ENCODE results near the gene SKAP1. TPM values are rescaled to one million over a fixed set of nuclear protein-coding genes. Genes with fewer than 3 reads are reported as not detected.
A peak's percentile ranks its signal among the peaks of the same experiment; 100 is the strongest.

SKAP1 gene
- total RNA-seq, 1 donor from 2014 or later = 0.49 TPM

GRCh38 chr17:48139944-48140343, 290.1 kb downstream of the SKAP1 start:
- TF ChIP-seq CTCF (conservative IDR thresholded peaks at IDR 0.05) = no peak
- H3K27ac Mint-ChIP-seq (ENCODE audit: unreplicated experiment) = no peak overlapping the region
- DNase-seq (ENCODE audit: low read depth, low spot score) = no peak

DNA sequence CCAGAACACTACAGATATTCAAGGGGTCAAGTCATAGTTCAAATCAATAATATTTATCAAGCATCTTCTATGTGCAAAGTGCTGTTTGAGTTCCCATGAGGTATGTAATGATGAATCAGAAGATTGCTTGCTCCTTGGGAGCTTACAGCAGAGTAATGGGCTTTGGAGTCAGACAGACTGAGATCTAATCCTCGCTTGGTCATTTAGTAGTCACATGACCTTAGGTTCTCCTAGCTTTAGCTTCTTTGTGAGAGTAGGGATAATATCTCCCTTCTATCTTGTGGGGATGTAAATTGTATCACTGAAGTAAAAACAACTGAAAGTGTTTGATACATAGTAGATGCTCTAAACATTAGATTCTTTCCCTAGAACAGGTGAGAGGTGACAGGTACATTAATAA, 292.4 kb downstream of the SKAP1 start:
- no peak for DNase-seq (ENCODE audit: low read depth, low spot score)
- H3K9me3 Mint-ChIP-seq = no peaks in the 10 kb centered on the region
- H3K4me3 Mint-ChIP-seq = no peak overlapping the region
- H3K36me3 Mint-ChIP-seq (ENCODE audit: low read depth) = no peaks in the 10 kb centered on the region
- no peak overlapping the region for H3K27ac Mint-ChIP-seq (ENCODE audit: unreplicated experiment)
- H3K4me1 Mint-ChIP-seq = no peaks in the 10 kb centered on the region
- TF ChIP-seq CTCF (conservative IDR thresholded peaks at IDR 0.05) = no peak
- peaks cover 58% of the 10 kb centered on the region for H3K27me3 Mint-ChIP-seq (ENCODE audit: low read depth)

More at GRCh38 chr17:48139944-48140343, 290.1 kb downstream of the SKAP1 start:
- Mint-ChIP-seq H3K4me3 (no peak overlapping the region), H3K36me3 (ENCODE audit: low read depth) (no peaks in the 10 kb centered on the region), H3K9me3 (no peaks in the 10 kb centered on the region), H3K27me3 (ENCODE audit: low read depth) (peaks cover 73% of the 10 kb centered on the region), H3K4me1 (no peaks in the 10 kb centered on the region)

- Mint-ChIP-seq H3K4me1 (peaks cover 5% of the 10 kb centered on the region), H3K4me3 (no peak overlapping the region), H3K27me3 (ENCODE audit: low read depth) (peaks cover 37% of the 10 kb centered on the region), H3K27ac (ENCODE audit: unreplicated experiment) (no peak overlapping the region), H3K9me3 (no peaks in the 10 kb centered on the region), H3K36me3 (ENCODE audit: low read depth) (no peaks in the 10 kb centered on the region)
- no peak for DNase-seq (ENCODE audit: low read depth, low spot score)
- peak; percentile 26 for TF ChIP-seq CTCF (conservative IDR thresholded peaks at IDR 0.05)
Observed at GRCh38 chr17:48134912-48135480, 295.0 kb downstream of the SKAP1 start.

GRCh38 chr17:48132385-48132784, 297.6 kb downstream of the SKAP1 start:
- no peak overlapping the region for H3K27ac Mint-ChIP-seq (ENCODE audit: unreplicated experiment)
- no peak for TF ChIP-seq CTCF (conservative IDR thresholded peaks at IDR 0.05)
- H3K4me1 Mint-ChIP-seq = peaks cover 5% of the 10 kb centered on the region
- no peaks in the 10 kb centered on the region for H3K36me3 Mint-ChIP-seq (ENCODE audit: low read depth)
- no peaks in the 10 kb centered on the region for H3K9me3 Mint-ChIP-seq
- no peak overlapping the region for H3K4me3 Mint-ChIP-seq
- peaks cover 22% of the 10 kb centered on the region for H3K27me3 Mint-ChIP-seq (ENCODE audit: low read depth)
- DNase-seq (ENCODE audit: low read depth, low spot score) = no peak

GRCh38 chr17:48131216-48131824, 298.7 kb downstream of the SKAP1 start:
- H3K27ac Mint-ChIP-seq (ENCODE audit: unreplicated experiment) = no peak overlapping the region
- DNase-seq (ENCODE audit: low read depth, low spot score) = peak; percentile 69
- no peaks in the 10 kb centered on the region for H3K36me3 Mint-ChIP-seq (ENCODE audit: low read depth)
- H3K27me3 Mint-ChIP-seq (ENCODE audit: low read depth) = peaks cover 16% of the 10 kb centered on the region
- peak; percentile 94 for TF ChIP-seq CTCF (conservative IDR thresholded peaks at IDR 0.05)
- no peaks in the 10 kb centered on the region for H3K9me3 Mint-ChIP-seq
- H3K4me1 Mint-ChIP-seq = peaks cover 5% of the 10 kb centered on the region
- no peak overlapping the region for H3K4me3 Mint-ChIP-seq

All from neural crest cell (in vitro differentiated cells).